ENCODE data around the gene CCL2. TPM values are rescaled to one million over a fixed set of nuclear protein-coding genes. Genes with fewer than 3 reads are reported as not detected.

CCL2 gene
- not detected for total RNA-seq (ENCODE audit: unreplicated experiment)
- long read RNA-seq = 0 reads

DNA sequence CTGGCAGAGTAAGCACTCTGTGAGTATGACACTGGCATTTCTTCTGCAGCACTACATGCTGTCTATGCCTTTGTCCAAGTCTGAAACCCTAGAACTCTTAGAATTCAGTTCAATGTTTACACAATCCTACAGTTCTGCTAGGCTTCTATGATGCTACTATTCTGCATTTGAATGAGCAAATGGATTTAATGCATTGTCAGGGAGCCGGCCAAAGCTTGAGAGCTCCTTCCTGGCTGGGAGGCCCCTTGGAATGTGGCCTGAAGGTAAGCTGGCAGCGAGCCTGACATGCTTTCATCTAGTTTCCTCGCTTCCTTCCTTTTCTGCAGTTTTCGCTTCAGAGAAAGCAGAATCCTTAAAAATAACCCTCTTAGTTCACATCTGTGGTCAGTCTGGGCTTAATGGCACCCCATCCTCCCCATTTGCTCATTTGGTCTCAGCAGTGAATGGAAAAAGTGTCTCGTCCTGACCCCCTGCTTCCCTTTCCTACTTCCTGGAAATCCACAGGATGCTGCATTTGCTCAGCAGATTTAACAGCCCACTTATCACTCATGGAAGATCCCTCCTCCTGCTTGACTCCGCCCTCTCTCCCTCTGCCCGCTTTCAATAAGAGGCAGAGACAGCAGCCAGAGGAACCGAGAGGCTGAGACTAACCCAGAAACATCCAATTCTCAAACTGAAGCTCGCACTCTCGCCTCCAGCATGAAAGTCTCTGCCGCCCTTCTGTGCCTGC lies at the start of gene CCL2:
Gene CCL2, plus strand, starts transcription at position 635 of the 730 bp plus-strand sequence. Its CDS starts 65 bp downstream, at position 700.
- Mint-ChIP-seq H3K27ac (ENCODE audit: unreplicated experiment) (no peak within 1 kb of the TSS), H3K4me1 (ENCODE audit: low read depth, unreplicated experiment) (peaks cover 7% of the 10 kb centered on the region), H3K9me3 (ENCODE audit: unreplicated experiment) (no peaks in the 10 kb centered on the region), H3K27me3 (ENCODE audit: unreplicated experiment) (peaks cover 2% of the 10 kb centered on the region), H3K36me3 (ENCODE audit: unreplicated experiment) (no peaks in the 10 kb centered on the region), H3K4me3 (ENCODE audit: unreplicated experiment) (peak within 1 kb of the TSS; percentile 85)
- peak; percentile 54 for DNase-seq
- TF ChIP-seq, protein P1, sequence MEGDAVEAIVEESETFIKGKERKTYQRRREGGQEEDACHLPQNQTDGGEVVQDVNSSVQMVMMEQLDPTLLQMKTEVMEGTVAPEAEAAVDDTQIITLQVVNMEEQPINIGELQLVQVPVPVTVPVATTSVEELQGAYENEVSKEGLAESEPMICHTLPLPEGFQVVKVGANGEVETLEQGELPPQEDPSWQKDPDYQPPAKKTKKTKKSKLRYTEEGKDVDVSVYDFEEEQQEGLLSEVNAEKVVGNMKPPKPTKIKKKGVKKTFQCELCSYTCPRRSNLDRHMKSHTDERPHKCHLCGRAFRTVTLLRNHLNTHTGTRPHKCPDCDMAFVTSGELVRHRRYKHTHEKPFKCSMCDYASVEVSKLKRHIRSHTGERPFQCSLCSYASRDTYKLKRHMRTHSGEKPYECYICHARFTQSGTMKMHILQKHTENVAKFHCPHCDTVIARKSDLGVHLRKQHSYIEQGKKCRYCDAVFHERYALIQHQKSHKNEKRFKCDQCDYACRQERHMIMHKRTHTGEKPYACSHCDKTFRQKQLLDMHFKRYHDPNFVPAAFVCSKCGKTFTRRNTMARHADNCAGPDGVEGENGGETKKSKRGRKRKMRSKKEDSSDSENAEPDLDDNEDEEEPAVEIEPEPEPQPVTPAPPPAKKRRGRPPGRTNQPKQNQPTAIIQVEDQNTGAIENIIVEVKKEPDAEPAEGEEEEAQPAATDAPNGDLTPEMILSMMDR (IDR thresholded peaks at IDR 0.05; ENCODE audit: partially characterized antibody, unreplicated experiment) = no peak

DNA sequence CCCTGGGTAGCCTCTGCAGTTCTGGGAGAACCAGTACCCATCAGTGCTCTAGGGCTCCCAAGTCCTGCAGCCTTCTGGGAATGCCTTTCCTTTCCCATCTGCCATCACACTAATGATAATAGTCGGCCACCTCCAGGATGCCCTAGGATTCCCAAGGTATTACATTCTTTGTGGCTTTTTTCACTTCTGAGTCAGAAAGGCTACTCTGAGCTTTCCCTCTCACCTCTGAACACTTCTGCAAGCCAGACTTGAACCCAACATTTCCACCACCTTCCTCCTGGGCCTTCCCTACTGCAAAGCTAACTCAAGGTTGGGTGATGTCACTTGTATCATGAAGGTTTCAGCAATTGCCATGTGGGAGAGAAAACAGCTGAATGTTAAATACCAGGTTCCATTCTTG lies 49.7 kb upstream of the CCL2 start:
- Mint-ChIP-seq H3K9me3 (ENCODE audit: unreplicated experiment) (no peaks in the 10 kb centered on the region), H3K27me3 (ENCODE audit: unreplicated experiment) (peaks cover 8% of the 10 kb centered on the region), H3K27ac (ENCODE audit: unreplicated experiment) (no peak overlapping the region), H3K36me3 (ENCODE audit: unreplicated experiment) (peaks cover 6% of the 10 kb centered on the region), H3K4me1 (ENCODE audit: low read depth, unreplicated experiment) (no peaks in the 10 kb centered on the region), H3K4me3 (ENCODE audit: unreplicated experiment) (no peak overlapping the region)
- DNase-seq = no peak
- TF ChIP-seq, protein P1 (IDR thresholded peaks at IDR 0.05; ENCODE audit: partially characterized antibody, unreplicated experiment) = no peak

DNA sequence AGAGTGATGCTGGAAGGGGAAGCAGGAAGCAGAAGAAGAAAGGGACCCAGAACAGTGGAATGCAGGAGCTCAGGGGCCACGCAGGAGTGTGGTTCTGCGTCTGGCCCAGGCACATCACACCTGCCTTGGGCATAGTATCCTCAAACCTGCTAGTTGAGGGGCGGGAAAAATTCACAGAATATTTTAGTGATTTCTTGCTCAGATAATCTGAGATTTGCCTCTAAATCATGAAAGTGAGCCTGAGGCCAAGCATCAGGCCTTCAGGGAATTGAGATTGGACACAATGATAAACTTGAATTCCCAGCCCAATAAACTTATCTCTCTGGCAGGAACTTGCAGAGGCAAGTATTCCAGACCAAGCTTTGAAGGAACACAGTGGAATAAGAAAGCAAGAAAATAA lies 48.5 kb upstream of the CCL2 start:
- no peak for DNase-seq
- Mint-ChIP-seq H3K27me3 (ENCODE audit: unreplicated experiment) (peaks cover 8% of the 10 kb centered on the region), H3K36me3 (ENCODE audit: unreplicated experiment) (peaks cover 6% of the 10 kb centered on the region), H3K4me1 (ENCODE audit: low read depth, unreplicated experiment) (no peaks in the 10 kb centered on the region), H3K27ac (ENCODE audit: unreplicated experiment) (no peak overlapping the region), H3K9me3 (ENCODE audit: unreplicated experiment) (no peaks in the 10 kb centered on the region), H3K4me3 (ENCODE audit: unreplicated experiment) (no peak overlapping the region)
- TF ChIP-seq, protein P1 (IDR thresholded peaks at IDR 0.05; ENCODE audit: partially characterized antibody, unreplicated experiment) = no peak

DNA sequence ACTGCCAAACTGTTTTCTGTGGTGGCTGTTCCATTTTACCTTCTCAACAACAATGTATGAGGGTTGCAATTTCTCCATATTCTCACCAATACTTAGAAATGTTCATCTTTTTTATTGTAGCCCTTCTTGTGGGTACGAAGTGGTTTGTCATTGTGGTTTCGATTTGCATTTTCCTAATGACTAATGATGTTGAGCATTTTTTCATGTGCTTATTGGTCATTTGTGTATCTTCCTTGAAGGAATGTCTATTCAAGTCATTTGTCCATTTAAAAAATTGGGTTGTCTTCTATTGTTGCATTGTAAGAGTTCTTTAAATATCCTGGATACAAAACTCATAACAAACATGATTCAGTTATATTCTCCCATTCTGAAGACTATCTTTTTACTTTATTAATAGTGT lies 47.5 kb upstream of the CCL2 start:
- TF ChIP-seq, protein P1 (IDR thresholded peaks at IDR 0.05; ENCODE audit: partially characterized antibody, unreplicated experiment) = no peak

DNA sequence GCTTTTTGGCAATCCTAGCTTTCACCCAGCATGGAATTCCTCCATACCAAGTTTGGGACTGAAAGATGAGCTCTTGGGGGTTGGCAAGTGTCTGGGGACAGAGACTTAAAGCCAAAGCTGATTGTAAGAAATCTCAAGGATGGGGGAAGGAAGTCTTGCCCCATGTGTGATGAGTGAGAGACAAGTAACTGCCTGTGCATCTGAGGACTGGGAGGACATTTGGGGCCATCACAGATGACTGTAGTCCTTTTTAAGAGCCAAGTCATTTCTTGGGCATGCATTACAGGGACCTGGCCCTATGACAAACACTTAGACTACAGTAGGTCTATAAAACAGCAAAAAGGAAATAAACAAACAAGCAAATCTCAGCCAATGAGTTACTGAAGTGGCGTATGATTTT lies 36.3 kb upstream of the CCL2 start:
- Mint-ChIP-seq H3K9me3 (ENCODE audit: unreplicated experiment) (peaks cover 10% of the 10 kb centered on the region), H3K27me3 (ENCODE audit: unreplicated experiment) (peaks cover 2% of the 10 kb centered on the region), H3K4me3 (ENCODE audit: unreplicated experiment) (no peak overlapping the region), H3K27ac (ENCODE audit: unreplicated experiment) (no peak overlapping the region), H3K4me1 (ENCODE audit: low read depth, unreplicated experiment) (no peaks in the 10 kb centered on the region), H3K36me3 (ENCODE audit: unreplicated experiment) (peaks cover 8% of the 10 kb centered on the region)
- TF ChIP-seq, protein P1 (IDR thresholded peaks at IDR 0.05; ENCODE audit: partially characterized antibody, unreplicated experiment) = no peak
- no peak for DNase-seq

More for the DNA sequence above, 47.5 kb upstream of the CCL2 start:
- Mint-ChIP-seq H3K27me3 (ENCODE audit: unreplicated experiment) (peaks cover 8% of the 10 kb centered on the region), H3K36me3 (ENCODE audit: unreplicated experiment) (peaks cover 4% of the 10 kb centered on the region), H3K9me3 (ENCODE audit: unreplicated experiment) (no peaks in the 10 kb centered on the region), H3K4me1 (ENCODE audit: low read depth, unreplicated experiment) (no peaks in the 10 kb centered on the region), H3K4me3 (ENCODE audit: unreplicated experiment) (no peak overlapping the region), H3K27ac (ENCODE audit: unreplicated experiment) (no peak overlapping the region)
- no peak for DNase-seq
